ENCODE data around the gene HSPA1A. TPM values are rescaled to one million over a fixed set of nuclear protein-coding genes. Genes with fewer than 3 reads are reported as not detected.
A peak's percentile ranks its signal among the peaks of the same experiment; 100 is the strongest.

Gene HSPA1A
- total and polyA plus RNA-seq, 9 of the 15 experiments (the other 6 are each of a cell fraction or from before 2014, with no cell fraction given): 2.2 to 273 (median 107) TPM

- peak in 1 of 2 experiments; percentile 19; a peak in 1 of 4 replicates for TF ChIP-seq ZNF318 (IDR thresholded peaks at IDR 0.05; ENCODE audit: borderline replicate concordance in 1 of 2, low read depth in 1 of 2)
- TF ChIP-seq FIP1L1 (IDR thresholded peaks at IDR 0.05; ENCODE audit: low read depth, low read length, poor library complexity, severe bottlenecking): peak; percentile 84
- TF ChIP-seq ZNF165 (CRISPR knock-in tag; IDR thresholded peaks at IDR 0.05; ENCODE audit: borderline replicate concordance): 0 out of 2 replicates have a peak, but pooled peaks have one; percentile 77
- peak; percentile 40; the same call in 1 of the 2 replicates for TF ChIP-seq SREBF1 (IDR thresholded peaks at IDR 0.05; ENCODE audit: borderline replicate concordance, low read depth, low read length)
- TF ChIP-seq RBM34 (IDR thresholded peaks at IDR 0.05; ENCODE audit: borderline replicate concordance, insufficient read depth, low read length): no peak
- TF ChIP-seq CHD1 (IDR thresholded peaks at IDR 0.05; ENCODE audit: low read length): peak; percentile 17
- peak; percentile 67; the same call in 1 of the 2 replicates for TF ChIP-seq E2F3 (CRISPR knock-in tag; IDR thresholded peaks at IDR 0.05)
- TF ChIP-seq ZNF584 (CRISPR knock-in tag; IDR thresholded peaks at IDR 0.05; ENCODE audit: low read depth): no peak
- peak; percentile 90 for TF ChIP-seq GABPB1 (CRISPR knock-in tag; IDR thresholded peaks at IDR 0.05)
- TF ChIP-seq SMARCA5 (IDR thresholded peaks at IDR 0.05): 0 out of 2 replicates have a peak, but pooled peaks have one; percentile 16
- no peak for TF ChIP-seq ETS2 (tag; IDR thresholded peaks at IDR 0.05; ENCODE audit: borderline replicate concordance, poor library complexity, severe bottlenecking)
- 0 out of 2 replicates have a peak, but pooled peaks have one; percentile 38 for TF ChIP-seq MEF2A (IDR thresholded peaks at IDR 0.05; ENCODE audit: control insufficient read depth, low read depth, low read length)
- TF ChIP-seq ZNF764 (CRISPR knock-in tag; IDR thresholded peaks at IDR 0.05; ENCODE audit: low read depth): peak; percentile 66; the same call in 1 of the 2 replicates
- no peak; the same call in 1 of the 2 replicates for TF ChIP-seq MAFF (IDR thresholded peaks at IDR 0.05; ENCODE audit: low read length)
- TF ChIP-seq ZNF695 (CRISPR knock-in tag; IDR thresholded peaks at IDR 0.05): peak; percentile 91; the same call in 1 of the 2 replicates
- TF ChIP-seq RNF2 (IDR thresholded peaks at IDR 0.05): peak; percentile 76
- no peak; the same call in 1 of the 2 replicates for TF ChIP-seq SMARCA4 (IDR thresholded peaks at IDR 0.05)
- peak; percentile 98 for TF ChIP-seq TBP (optimal IDR thresholded peaks at IDR 0.05; ENCODE audit: low read depth, low read length)
- TF ChIP-seq GATA2 (CRISPR knock-in tag; IDR thresholded peaks at IDR 0.05): no peak
Observed at GRCh38 chr6:31815025-31815838, at the start of gene HSPA1A, which contains the start of gene HSPA1L (continued).
